ENCODE results near the gene CHCHD5.
A peak's percentile ranks its signal among the peaks of the same experiment; 100 is the strongest.
"Not testable (repeated sequence)": the region's sequence is repeated elsewhere in the genome, so short reads cannot be mapped to it uniquely, and the experiment has no call there.

Gene CHCHD5, protein sequence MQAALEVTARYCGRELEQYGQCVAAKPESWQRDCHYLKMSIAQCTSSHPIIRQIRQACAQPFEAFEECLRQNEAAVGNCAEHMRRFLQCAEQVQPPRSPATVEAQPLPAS

DNA sequence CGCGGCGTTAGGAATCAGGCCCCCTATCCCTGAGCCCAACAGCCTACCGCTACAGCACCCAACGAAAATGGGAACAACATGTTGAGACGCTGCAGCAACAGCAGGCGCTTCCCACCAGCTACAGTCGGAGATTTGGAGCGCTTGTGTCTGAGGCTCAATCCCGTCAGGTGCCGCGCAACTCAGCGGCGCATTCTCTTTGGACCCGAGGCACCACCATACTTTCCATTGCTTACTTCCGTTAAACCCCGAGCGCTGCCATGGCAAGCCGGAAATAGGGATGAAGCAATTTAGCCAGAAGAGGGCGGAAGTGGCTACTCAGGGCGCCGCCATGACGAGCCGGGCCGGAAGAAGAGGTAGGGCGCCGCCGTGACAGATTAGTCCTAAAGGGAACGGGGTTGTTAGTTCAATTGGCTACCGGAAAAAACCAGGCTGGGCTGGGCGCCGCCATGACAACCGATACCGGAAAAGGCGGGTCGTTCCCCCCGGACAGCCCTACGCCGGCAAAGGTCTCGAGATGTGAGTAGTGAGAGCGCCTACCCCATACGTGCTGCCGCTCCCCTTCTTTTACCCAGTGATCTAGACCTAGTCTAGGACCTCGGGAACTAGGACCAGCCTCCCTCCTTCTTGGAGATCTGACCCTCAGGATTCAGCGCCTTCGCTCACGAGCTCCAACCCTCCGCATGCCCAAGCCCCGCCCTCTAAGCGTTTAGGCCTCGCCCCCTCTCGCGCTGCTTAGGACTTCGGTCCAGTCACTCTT lies at the start of gene CHCHD5:
Gene CHCHD5 (plus strand): TSS at position 476 of the 757 bp plus-strand sequence. CDS start 39 bp downstream, at position 515.
- H3K36me3 ChIP-seq (ENCODE audit: control insufficient read depth, insufficient read depth, low read length) = no peaks in the 10 kb centered on the region
- peak within 1 kb of the TSS; percentile 100 for H2AFZ ChIP-seq
- no peaks in the 10 kb centered on the region for H3K27me3 ChIP-seq (ENCODE audit: control insufficient read depth, insufficient read depth, low read length)

DNA sequence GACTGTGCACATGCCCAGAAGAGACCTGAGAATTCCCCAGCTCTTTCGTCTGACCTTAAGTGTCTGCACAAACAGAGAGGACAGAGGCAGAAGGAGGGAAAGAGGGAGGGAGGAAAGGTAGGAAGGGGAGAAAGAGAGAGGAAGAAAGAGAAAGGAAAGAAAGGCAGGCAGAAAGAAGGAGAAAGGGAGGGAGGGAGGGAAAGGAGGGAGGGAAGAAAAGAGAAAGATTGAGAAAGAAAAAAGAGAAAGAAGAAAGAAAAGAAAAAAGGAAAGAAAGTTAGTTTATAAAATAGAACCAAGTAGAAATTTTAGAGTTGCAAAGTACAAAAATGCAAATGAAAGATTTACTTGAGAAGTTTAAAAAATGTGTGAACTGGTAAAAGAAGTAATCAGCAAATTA lies 49.6 kb upstream of the CHCHD5 start:
- TF ChIP-seq, protein P1, sequence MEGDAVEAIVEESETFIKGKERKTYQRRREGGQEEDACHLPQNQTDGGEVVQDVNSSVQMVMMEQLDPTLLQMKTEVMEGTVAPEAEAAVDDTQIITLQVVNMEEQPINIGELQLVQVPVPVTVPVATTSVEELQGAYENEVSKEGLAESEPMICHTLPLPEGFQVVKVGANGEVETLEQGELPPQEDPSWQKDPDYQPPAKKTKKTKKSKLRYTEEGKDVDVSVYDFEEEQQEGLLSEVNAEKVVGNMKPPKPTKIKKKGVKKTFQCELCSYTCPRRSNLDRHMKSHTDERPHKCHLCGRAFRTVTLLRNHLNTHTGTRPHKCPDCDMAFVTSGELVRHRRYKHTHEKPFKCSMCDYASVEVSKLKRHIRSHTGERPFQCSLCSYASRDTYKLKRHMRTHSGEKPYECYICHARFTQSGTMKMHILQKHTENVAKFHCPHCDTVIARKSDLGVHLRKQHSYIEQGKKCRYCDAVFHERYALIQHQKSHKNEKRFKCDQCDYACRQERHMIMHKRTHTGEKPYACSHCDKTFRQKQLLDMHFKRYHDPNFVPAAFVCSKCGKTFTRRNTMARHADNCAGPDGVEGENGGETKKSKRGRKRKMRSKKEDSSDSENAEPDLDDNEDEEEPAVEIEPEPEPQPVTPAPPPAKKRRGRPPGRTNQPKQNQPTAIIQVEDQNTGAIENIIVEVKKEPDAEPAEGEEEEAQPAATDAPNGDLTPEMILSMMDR (IDR thresholded peaks at IDR 0.05) = no peak
- H3K9ac ChIP-seq = no peak overlapping the region
- H3K27ac ChIP-seq = no peak overlapping the region
- no peaks in the 10 kb centered on the region for H3K27me3 ChIP-seq (ENCODE audit: control insufficient read depth, insufficient read depth, low read length)
- H2AFZ ChIP-seq = no peak overlapping the region
- H3K4me2 ChIP-seq (ENCODE audit: low read length) = no peak overlapping the region
- H3K36me3 ChIP-seq (ENCODE audit: control insufficient read depth, insufficient read depth, low read length) = no peaks in the 10 kb centered on the region
- no peaks in the 10 kb centered on the region for H3K4me1 ChIP-seq
- H3K9me3 ChIP-seq (ENCODE audit: control insufficient read depth, low read length) = no peaks in the 10 kb centered on the region
- no peaks in the 10 kb centered on the region for H3K79me2 ChIP-seq
- no peak overlapping the region for H3K4me3 ChIP-seq (ENCODE audit: low read depth, low read length)

More for the DNA sequence above, at the start of gene CHCHD5:
- no peaks in the 10 kb centered on the region for H3K9me3 ChIP-seq (ENCODE audit: control insufficient read depth, low read length)
- H3K4me2 ChIP-seq (ENCODE audit: low read length) = peak within 1 kb of the TSS; percentile 75
- H3K9ac ChIP-seq = no peak within 1 kb of the TSS
- peak within 1 kb of the TSS; percentile 92 for H3K27ac ChIP-seq
- peak within 1 kb of the TSS; percentile 90 for H3K4me3 ChIP-seq (ENCODE audit: low read depth, low read length)
- TF ChIP-seq, protein P1 (IDR thresholded peaks at IDR 0.05) = peak; percentile 44
- H3K4me1 ChIP-seq = peaks cover 7% of the 10 kb centered on the region
- H3K79me2 ChIP-seq = peaks cover 2% of the 10 kb centered on the region

DNA sequence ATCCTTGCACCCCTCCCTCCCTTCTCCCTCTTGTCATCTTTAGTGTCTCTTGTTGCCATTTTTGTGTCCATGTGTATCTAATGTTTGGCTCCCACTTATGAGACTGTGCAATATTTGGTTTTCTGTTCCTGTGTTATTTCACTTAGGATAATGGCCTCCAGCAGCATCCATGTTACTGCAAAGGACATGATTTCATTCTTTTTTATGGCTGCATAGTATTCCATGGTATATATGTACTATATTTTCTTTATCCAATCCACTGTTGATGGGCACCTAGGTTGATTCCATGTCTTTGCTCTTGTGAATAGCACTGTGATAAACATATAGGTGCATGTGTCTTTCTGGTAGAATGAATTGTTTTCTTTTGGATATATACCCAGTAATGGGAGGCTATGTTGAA lies 47.7 kb upstream of the CHCHD5 start:
- H3K36me3 ChIP-seq (ENCODE audit: control insufficient read depth, insufficient read depth, low read length); H3K4me1 ChIP-seq; H3K9me3 ChIP-seq (ENCODE audit: control insufficient read depth, low read length); H2AFZ ChIP-seq; H3K4me2 ChIP-seq (ENCODE audit: low read length); H3K27ac ChIP-seq; H3K9ac ChIP-seq; H3K4me3 ChIP-seq (ENCODE audit: low read depth, low read length); H3K27me3 ChIP-seq (ENCODE audit: control insufficient read depth, insufficient read depth, low read length); H3K79me2 ChIP-seq: not testable (repeated sequence)

DNA sequence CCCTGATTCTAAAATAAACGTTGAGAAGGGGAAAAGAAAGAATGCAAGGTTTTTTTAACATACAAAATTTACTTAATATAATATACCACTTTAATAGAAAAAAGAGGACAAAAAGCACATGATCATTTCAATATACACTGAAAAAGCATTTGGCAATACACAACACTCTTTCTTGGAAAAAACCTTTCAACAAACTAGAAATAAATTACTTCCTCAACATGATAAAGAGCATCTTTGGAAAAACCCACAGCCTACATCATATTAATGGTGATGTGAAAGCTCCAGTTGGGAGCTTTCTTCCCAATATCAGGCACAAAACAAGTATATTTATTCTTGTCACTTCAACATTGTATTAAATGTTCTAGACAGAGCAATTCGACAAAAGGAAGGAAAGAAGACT lies 45.1 kb upstream of the CHCHD5 start:
- TF ChIP-seq, protein P1 (IDR thresholded peaks at IDR 0.05) = no peak
- H3K27me3 ChIP-seq (ENCODE audit: control insufficient read depth, insufficient read depth, low read length) = no peaks in the 10 kb centered on the region
- H3K9ac ChIP-seq = no peak overlapping the region
- no peak overlapping the region for H3K4me3 ChIP-seq (ENCODE audit: low read depth, low read length)
- no peaks in the 10 kb centered on the region for H3K9me3 ChIP-seq (ENCODE audit: control insufficient read depth, low read length)
- no peaks in the 10 kb centered on the region for H3K36me3 ChIP-seq (ENCODE audit: control insufficient read depth, insufficient read depth, low read length)
- no peaks in the 10 kb centered on the region for H3K4me1 ChIP-seq
- no peak overlapping the region for H2AFZ ChIP-seq
- H3K27ac ChIP-seq = no peak overlapping the region
- peaks cover 17% of the 10 kb centered on the region for H3K79me2 ChIP-seq
- no peak overlapping the region for H3K4me2 ChIP-seq (ENCODE audit: low read length)

DNA sequence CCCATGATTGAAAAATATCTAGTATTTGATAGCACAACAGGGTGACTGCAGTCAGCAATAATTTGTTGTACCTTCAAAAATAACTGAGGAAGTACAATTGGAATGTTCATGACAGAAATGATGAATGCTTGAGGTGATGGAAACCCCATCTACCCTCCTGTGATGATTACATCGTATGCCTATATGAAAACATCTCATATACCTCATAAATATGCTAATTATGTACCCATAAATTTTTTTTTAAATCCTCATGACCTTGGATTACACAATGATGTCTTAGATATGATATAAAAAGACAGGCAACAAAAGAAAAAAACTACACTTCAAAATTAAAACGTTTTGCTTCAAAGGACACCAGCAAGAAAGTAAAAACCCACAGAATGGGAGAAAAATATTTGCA lies 43.5 kb upstream of the CHCHD5 start:
- peak overlapping the region; percentile 18 for H2AFZ ChIP-seq
- H3K4me2 ChIP-seq (ENCODE audit: low read length) = no peak overlapping the region
- TF ChIP-seq, protein P1 (IDR thresholded peaks at IDR 0.05) = no peak
- no peaks in the 10 kb centered on the region for H3K36me3 ChIP-seq (ENCODE audit: control insufficient read depth, insufficient read depth, low read length)
- no peak overlapping the region for H3K27ac ChIP-seq
- no peak overlapping the region for H3K9ac ChIP-seq
- H3K4me3 ChIP-seq (ENCODE audit: low read depth, low read length) = no peak overlapping the region
- no peaks in the 10 kb centered on the region for H3K9me3 ChIP-seq (ENCODE audit: control insufficient read depth, low read length)
- peaks cover 17% of the 10 kb centered on the region for H3K79me2 ChIP-seq
- no peaks in the 10 kb centered on the region for H3K4me1 ChIP-seq
- no peaks in the 10 kb centered on the region for H3K27me3 ChIP-seq (ENCODE audit: control insufficient read depth, insufficient read depth, low read length)

Data from parathyroid adenoma (tissue), 2 donors.